ENCODE data around the gene INO80D. TPM values are rescaled to one million over a fixed set of nuclear protein-coding genes. Genes with fewer than 3 reads are reported as not detected.

Gene INO80D
- total and polyA plus RNA-seq, 2 experiments from 2014 or later, result 17.5 to 37.4 TPM

DNA sequence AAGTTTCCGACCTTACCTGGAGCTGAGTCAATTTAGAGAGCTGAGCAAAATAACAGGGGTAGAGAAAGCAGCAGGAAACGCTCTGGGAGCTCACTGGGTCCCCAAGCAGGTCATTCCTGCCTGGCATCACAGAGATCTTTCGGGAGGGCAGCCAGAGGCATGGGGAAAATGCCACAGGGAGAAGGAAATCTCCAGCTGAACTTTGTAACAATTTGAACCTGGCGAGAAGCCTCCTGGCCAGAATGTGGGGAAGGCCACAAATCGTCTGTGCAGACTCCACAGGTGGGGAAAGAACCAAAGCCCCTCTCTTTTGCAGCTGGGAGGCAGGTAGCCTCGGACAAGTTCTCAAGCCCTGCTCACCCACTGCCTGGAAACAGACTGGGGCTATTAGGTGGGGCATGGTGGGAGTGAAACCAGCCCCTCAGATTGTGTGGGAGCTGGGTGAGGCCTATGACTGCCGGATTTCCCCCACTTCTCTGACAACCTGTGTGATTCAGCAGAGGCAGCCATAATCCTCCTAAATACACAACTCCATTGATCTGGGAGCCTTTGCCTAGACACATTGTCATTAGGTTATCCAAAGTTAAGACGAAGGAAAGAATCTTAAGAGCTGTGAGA lies 53.9 kb downstream of the INO80D start (continued):
- TF ChIP-seq, protein P1, sequence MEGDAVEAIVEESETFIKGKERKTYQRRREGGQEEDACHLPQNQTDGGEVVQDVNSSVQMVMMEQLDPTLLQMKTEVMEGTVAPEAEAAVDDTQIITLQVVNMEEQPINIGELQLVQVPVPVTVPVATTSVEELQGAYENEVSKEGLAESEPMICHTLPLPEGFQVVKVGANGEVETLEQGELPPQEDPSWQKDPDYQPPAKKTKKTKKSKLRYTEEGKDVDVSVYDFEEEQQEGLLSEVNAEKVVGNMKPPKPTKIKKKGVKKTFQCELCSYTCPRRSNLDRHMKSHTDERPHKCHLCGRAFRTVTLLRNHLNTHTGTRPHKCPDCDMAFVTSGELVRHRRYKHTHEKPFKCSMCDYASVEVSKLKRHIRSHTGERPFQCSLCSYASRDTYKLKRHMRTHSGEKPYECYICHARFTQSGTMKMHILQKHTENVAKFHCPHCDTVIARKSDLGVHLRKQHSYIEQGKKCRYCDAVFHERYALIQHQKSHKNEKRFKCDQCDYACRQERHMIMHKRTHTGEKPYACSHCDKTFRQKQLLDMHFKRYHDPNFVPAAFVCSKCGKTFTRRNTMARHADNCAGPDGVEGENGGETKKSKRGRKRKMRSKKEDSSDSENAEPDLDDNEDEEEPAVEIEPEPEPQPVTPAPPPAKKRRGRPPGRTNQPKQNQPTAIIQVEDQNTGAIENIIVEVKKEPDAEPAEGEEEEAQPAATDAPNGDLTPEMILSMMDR (conservative IDR thresholded peaks at IDR 0.05; ENCODE audit: low read depth in 2 of 2), result no peak
- TF ChIP-seq EZH2 (IDR thresholded peaks at IDR 0.05; ENCODE audit: low read depth, unreplicated experiment) (no peak), STAT1 (IDR thresholded peaks at IDR 0.05; ENCODE audit: unreplicated experiment) (no peak), NANOG (IDR thresholded peaks at IDR 0.05; ENCODE audit: borderline replicate concordance) (no peak), ZNF331 (CRISPR knock-in tag; IDR thresholded peaks at IDR 0.05; ENCODE audit: low read depth) (no peak), ZNF114 (CRISPR knock-in tag; IDR thresholded peaks at IDR 0.05) (no peak)
- TF ChIP-seq, protein P2, sequence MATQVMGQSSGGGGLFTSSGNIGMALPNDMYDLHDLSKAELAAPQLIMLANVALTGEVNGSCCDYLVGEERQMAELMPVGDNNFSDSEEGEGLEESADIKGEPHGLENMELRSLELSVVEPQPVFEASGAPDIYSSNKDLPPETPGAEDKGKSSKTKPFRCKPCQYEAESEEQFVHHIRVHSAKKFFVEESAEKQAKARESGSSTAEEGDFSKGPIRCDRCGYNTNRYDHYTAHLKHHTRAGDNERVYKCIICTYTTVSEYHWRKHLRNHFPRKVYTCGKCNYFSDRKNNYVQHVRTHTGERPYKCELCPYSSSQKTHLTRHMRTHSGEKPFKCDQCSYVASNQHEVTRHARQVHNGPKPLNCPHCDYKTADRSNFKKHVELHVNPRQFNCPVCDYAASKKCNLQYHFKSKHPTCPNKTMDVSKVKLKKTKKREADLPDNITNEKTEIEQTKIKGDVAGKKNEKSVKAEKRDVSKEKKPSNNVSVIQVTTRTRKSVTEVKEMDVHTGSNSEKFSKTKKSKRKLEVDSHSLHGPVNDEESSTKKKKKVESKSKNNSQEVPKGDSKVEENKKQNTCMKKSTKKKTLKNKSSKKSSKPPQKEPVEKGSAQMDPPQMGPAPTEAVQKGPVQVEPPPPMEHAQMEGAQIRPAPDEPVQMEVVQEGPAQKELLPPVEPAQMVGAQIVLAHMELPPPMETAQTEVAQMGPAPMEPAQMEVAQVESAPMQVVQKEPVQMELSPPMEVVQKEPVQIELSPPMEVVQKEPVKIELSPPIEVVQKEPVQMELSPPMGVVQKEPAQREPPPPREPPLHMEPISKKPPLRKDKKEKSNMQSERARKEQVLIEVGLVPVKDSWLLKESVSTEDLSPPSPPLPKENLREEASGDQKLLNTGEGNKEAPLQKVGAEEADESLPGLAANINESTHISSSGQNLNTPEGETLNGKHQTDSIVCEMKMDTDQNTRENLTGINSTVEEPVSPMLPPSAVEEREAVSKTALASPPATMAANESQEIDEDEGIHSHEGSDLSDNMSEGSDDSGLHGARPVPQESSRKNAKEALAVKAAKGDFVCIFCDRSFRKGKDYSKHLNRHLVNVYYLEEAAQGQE (IDR thresholded peaks at IDR 0.05; ENCODE audit: unreplicated experiment), result no peak
- TF ChIP-seq, protein P3, sequence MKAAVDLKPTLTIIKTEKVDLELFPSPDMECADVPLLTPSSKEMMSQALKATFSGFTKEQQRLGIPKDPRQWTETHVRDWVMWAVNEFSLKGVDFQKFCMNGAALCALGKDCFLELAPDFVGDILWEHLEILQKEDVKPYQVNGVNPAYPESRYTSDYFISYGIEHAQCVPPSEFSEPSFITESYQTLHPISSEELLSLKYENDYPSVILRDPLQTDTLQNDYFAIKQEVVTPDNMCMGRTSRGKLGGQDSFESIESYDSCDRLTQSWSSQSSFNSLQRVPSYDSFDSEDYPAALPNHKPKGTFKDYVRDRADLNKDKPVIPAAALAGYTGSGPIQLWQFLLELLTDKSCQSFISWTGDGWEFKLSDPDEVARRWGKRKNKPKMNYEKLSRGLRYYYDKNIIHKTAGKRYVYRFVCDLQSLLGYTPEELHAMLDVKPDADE (IDR thresholded peaks at IDR 0.05), result no peak

DNA sequence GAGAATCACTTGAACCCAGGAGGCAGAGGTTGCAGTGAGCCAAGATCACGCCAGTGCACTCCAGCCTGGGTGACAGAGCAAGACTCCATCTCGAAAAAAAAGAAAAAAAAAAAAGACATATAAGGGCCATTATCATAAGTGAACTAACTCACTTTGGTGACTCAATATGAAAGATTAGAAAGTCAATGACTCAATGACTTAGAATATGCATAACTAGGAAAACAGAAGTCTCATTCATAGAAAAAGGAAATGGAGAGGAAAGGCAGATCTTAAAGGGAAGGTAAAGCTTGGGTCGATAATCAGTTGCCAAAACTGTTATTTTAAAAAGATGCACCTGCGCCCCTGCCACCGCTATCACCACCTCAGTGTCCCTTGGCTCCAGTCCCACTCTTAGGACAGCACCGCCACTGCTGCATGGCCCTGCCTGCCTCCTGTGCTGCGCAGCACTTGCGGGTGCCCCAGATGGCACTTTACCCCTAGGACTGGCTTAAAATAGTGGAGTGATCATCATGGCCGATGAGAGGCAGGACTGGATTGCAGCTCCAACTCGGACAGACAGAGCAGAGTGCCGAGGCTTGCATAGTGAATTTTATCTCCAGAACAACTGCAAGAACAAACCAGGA lies 54.7 kb downstream of the INO80D start:
- peak; percentile 55 for ATAC-seq
- Mint-ChIP-seq H3K36me3 (ENCODE audit: low read depth) (peaks cover 65% of the 10 kb centered on the region), H3K27ac (0 out of 2 replicates have a peak overlapping the region, but pooled peaks have one; percentile 23), H3K27me3 (ENCODE audit: insufficient read depth, low read depth, poor library complexity) (peaks cover 3% of the 10 kb centered on the region), H3K4me1 (peaks cover 48% of the 10 kb centered on the region), H3K4me3 (no peak overlapping the region; the same call in 2 of the 3 replicates), H3K9me3 (no peaks in the 10 kb centered on the region; the same call in 2 of the 3 replicates)
- no peaks in the 10 kb centered on the region for H3K36me3 ChIP-seq (ENCODE audit: insufficient read depth)
- peak overlapping the region; percentile 79 for H3K27ac ChIP-seq (ENCODE audit: low read depth)
- no peak overlapping the region for H3K4me2 ChIP-seq
- peaks cover 76% of the 10 kb centered on the region for H3K79me2 ChIP-seq (replicated peaks; ENCODE audit: insufficient read depth)
- peaks cover 22% of the 10 kb centered on the region for H4K20me1 ChIP-seq (replicated peaks; ENCODE audit: insufficient read depth)
- H3K9me2 ChIP-seq (ENCODE audit: insufficient read depth), result no peaks in the 10 kb centered on the region
- H3F3A ChIP-seq (replicated peaks; ENCODE audit: low read depth), result peaks cover 4% of the 10 kb centered on the region; the same call in 1 of the 2 replicates
- no peak overlapping the region for H2AFZ ChIP-seq
- no peak for DNase-seq (ENCODE audit: low spot score)
- H3K27me3 ChIP-seq (ENCODE audit: insufficient read depth), result no peaks in the 10 kb centered on the region
- H3K4me1 ChIP-seq (ENCODE audit: insufficient read depth), result peaks cover 26% of the 10 kb centered on the region
- no peak overlapping the region for H3K4me3 ChIP-seq
- no peak for TF ChIP-seq STAT1 (IDR thresholded peaks at IDR 0.05; ENCODE audit: unreplicated experiment)
- no peak for TF ChIP-seq ZNF331 (CRISPR knock-in tag; IDR thresholded peaks at IDR 0.05; ENCODE audit: low read depth)
- TF ChIP-seq CREB1 (CRISPR knock-in tag; IDR thresholded peaks at IDR 0.05; ENCODE audit: low read depth), result no peak
- no peak for TF ChIP-seq EZH2 (IDR thresholded peaks at IDR 0.05; ENCODE audit: low read depth, unreplicated experiment)
- no peak for TF ChIP-seq EZH2phosphoT487 (IDR thresholded peaks at IDR 0.05; ENCODE audit: unreplicated experiment)
- TF ChIP-seq, protein P3 (IDR thresholded peaks at IDR 0.05), result no peak
- TF ChIP-seq, protein P1 (conservative IDR thresholded peaks at IDR 0.05; ENCODE audit: low read depth in 2 of 2), result no peak
- TF ChIP-seq NANOG (IDR thresholded peaks at IDR 0.05; ENCODE audit: borderline replicate concordance), result no peak

All from GM23338 (cell line).